Measurements from ENCODE around the gene NTM. TPM values are rescaled to one million over a fixed set of nuclear protein-coding genes. Genes with fewer than 3 reads are reported as not detected.

Gene NTM
- total and polyA plus RNA-seq, 2 donors (not counting 3 experiments of a cell fraction or from before 2014, with no cell fraction given): 1.00 to 1.1 TPM

GRCh38 chr11:132099692-132100091 is 729.3 kb downstream of the NTM start:
- no peaks in the 10 kb centered on the region for H3K9me3 ChIP-seq (replicated peaks; ENCODE audit: control insufficient read depth, insufficient read depth, low read length)
- H3K79me2 ChIP-seq (ENCODE audit: control insufficient read depth, insufficient read depth, low read length): no peaks in the 10 kb centered on the region
- POLR2A ChIA-PET: no interaction called here
- H3K4me2 ChIP-seq (ENCODE audit: insufficient read depth, low read length): no peak overlapping the region
- no peak overlapping the region for H3K4me3 ChIP-seq (replicated peaks in 1 of 3; ENCODE audit: insufficient read depth in 1 of 3, low read depth in 1 of 3, low read length in 3 of 3)
- DNase-seq (ENCODE audit: low read depth, low spot score) (no peak), FAIRE-seq (no peak)
- H3K4me1 ChIP-seq (ENCODE audit: control insufficient read depth, extremely low read depth, insufficient read depth, low read length): no peaks in the 10 kb centered on the region
- dilution Hi-C loops (cut with MboI; ENCODE audit: extremely low pct_ligation_motif_present, low sequenced_read_pairs) (no loop called here), intact Hi-C loops (cut with micrococcal nuclease) (no loop called here)
- H3K27me3 ChIP-seq (ENCODE audit: control insufficient read depth in 2 of 2, insufficient read depth in 2 of 2, low read length in 2 of 2): no peaks in the 10 kb centered on the region
- no peak overlapping the region for H3K9ac ChIP-seq (replicated peaks; ENCODE audit: extremely low read depth, insufficient read depth, low read length)
- TF ChIP-seq CTCF (IDR thresholded peaks at IDR 0.05; ENCODE audit: extremely low read depth in 1 of 2, insufficient read depth in 1 of 2, low read depth in 1 of 2, low read length in 2 of 2): peak; percentile 50 to 51
- TF ChIP-seq FOS (IDR thresholded peaks at IDR 0.05; ENCODE audit: borderline replicate concordance, insufficient read depth, low read length): no peak
- BruUV-seq (replicated peaks): no TSS peak
- no peak overlapping the region for H2AFZ ChIP-seq (ENCODE audit: low read depth, low read length)
- no peak overlapping the region for H3K27ac ChIP-seq (ENCODE audit: insufficient read depth, low read depth, low read length)
- H3K9me1 ChIP-seq (replicated peaks; ENCODE audit: control insufficient read depth, extremely low read depth, insufficient read depth, low read length): no peaks in the 10 kb centered on the region
- CTCF ChIA-PET: interaction anchor here (1.1 to 1.9 kb wide), 4 partner anchors 12 to 27 kb away, joined by 3 to 9 read pairs (median 5); no protein-coding TSS in a partner anchor
- H3K36me3 ChIP-seq (ENCODE audit: control insufficient read depth in 2 of 2, extremely low read depth in 1 of 2, insufficient read depth in 2 of 2, low read length in 2 of 2): no peaks in the 10 kb centered on the region
- no peaks in the 10 kb centered on the region for H4K20me1 ChIP-seq (replicated peaks; ENCODE audit: control insufficient read depth, extremely low read depth, insufficient read depth, low read length)

GRCh38 chr11:132100583-132100982 is 730.2 kb downstream of the NTM start:
- intact Hi-C loops (cut with micrococcal nuclease) (no loop called here), dilution Hi-C loops (cut with MboI; ENCODE audit: extremely low pct_ligation_motif_present, low sequenced_read_pairs) (no loop called here)
- Histone ChIP-seq H3K79me2 (ENCODE audit: control insufficient read depth, insufficient read depth, low read length) (no peaks in the 10 kb centered on the region), H3K4me3 (replicated peaks in 1 of 3; ENCODE audit: insufficient read depth in 1 of 3, low read depth in 1 of 3, low read length in 3 of 3) (no peak overlapping the region), H3K9ac (replicated peaks; ENCODE audit: extremely low read depth, insufficient read depth, low read length) (no peak overlapping the region), H3K36me3 (ENCODE audit: control insufficient read depth in 2 of 2, extremely low read depth in 1 of 2, insufficient read depth in 2 of 2, low read length in 2 of 2) (no peaks in the 10 kb centered on the region), H3K9me3 (replicated peaks; ENCODE audit: control insufficient read depth, insufficient read depth, low read length) (no peaks in the 10 kb centered on the region), H3K27me3 (ENCODE audit: control insufficient read depth in 2 of 2, insufficient read depth in 2 of 2, low read length in 2 of 2) (no peaks in the 10 kb centered on the region), H4K20me1 (replicated peaks; ENCODE audit: control insufficient read depth, extremely low read depth, insufficient read depth, low read length) (no peaks in the 10 kb centered on the region), H3K4me1 (ENCODE audit: control insufficient read depth, extremely low read depth, insufficient read depth, low read length) (no peaks in the 10 kb centered on the region), H3K27ac (ENCODE audit: insufficient read depth, low read depth, low read length) (no peak overlapping the region), H2AFZ (ENCODE audit: low read depth, low read length) (no peak overlapping the region), H3K4me2 (ENCODE audit: insufficient read depth, low read length) (no peak overlapping the region), H3K9me1 (replicated peaks; ENCODE audit: control insufficient read depth, extremely low read depth, insufficient read depth, low read length) (no peaks in the 10 kb centered on the region)
- ChIA-PET POLR2A (no interaction called here), CTCF (interaction anchor here (0.6 to 1.9 kb wide), 5 partner anchors 11 to 233 kb away, joined by 3 to 9 read pairs (median 5); no protein-coding TSS in a partner anchor)
- no peak for FAIRE-seq
- TF ChIP-seq JUN (IDR thresholded peaks at IDR 0.05; ENCODE audit: borderline replicate concordance, insufficient read depth, insufficient read length, low read depth) (no peak), MYC (IDR thresholded peaks at IDR 0.05; ENCODE audit: low read depth, low read length) (no peak), FOS (IDR thresholded peaks at IDR 0.05; ENCODE audit: borderline replicate concordance, insufficient read depth, low read length) (no peak)
- DNase-seq (ENCODE audit: low read depth, low spot score): no peak
- no TSS peak for BruUV-seq (replicated peaks)

All from endothelial cell of umbilical vein (primary cell).